GM10248 (cell line): ENCODE data around the gene ADO.

Experiments used
- CTCF ChIA-PET: fragments of 300-600 bp; sonication (Branson Sonifier 250); formaldehyde crosslinking; extraction: SDS; loops from one replicate; lab custom pipeline; 2021; ENCODE audit warnings: antibody characterized with exemption; lab: Yijun Ruan, JAX
- POLR2A ChIA-PET: fragments of 350-650 bp; sonication (Branson Sonifier 250); formaldehyde crosslinking; extraction: SDS; loops from one replicate; lab custom pipeline; 2020; ENCODE audit warnings: antibody characterized with exemption; lab: Yijun Ruan, JAX
- DNase-seq: peaks from one replicate; pipeline ENCODE4 v3.0.0; 2012; ENCODE audit errors: extremely low spot score
- TF ChIP-seq, protein P1 (sequence below): IDR thresholded peaks from 2 replicates; pipeline ENCODE4 v1.5.1; 2012; ENCODE audit warnings: mild to moderate bottlenecking, low read depth; ENCODE audit errors: extremely low read depth, missing control alignments, control extremely low read depth

ADO gene

DNA sequence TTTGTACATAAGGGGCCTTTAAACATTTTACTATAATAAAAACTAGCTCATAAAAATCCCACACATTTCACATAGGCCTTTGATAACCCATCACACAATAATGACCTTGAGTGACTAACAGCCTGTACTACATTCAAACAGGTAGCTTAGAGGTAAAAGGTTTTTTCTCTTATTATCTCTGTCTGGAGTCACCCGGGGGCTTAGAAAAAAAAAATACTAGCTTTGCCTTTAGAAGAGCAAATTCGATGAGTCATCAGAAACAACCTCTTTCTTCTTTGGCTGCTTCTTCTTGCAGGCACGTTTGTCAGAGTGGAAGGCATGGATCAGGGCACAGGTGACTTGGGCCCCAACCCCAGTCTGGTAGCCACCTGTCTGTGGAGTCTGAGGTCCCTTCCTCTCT lies 43.4 kb upstream of the ADO start:
- ChIA-PET CTCF (interaction anchor here (1.0 to 11.2 kb wide), 6 partner anchors 11 to 397 kb away, joined by 3 to 81 read pairs (median 4); no protein-coding TSS in a partner anchor), POLR2A (no interaction called here)
- TF ChIP-seq, protein P1, sequence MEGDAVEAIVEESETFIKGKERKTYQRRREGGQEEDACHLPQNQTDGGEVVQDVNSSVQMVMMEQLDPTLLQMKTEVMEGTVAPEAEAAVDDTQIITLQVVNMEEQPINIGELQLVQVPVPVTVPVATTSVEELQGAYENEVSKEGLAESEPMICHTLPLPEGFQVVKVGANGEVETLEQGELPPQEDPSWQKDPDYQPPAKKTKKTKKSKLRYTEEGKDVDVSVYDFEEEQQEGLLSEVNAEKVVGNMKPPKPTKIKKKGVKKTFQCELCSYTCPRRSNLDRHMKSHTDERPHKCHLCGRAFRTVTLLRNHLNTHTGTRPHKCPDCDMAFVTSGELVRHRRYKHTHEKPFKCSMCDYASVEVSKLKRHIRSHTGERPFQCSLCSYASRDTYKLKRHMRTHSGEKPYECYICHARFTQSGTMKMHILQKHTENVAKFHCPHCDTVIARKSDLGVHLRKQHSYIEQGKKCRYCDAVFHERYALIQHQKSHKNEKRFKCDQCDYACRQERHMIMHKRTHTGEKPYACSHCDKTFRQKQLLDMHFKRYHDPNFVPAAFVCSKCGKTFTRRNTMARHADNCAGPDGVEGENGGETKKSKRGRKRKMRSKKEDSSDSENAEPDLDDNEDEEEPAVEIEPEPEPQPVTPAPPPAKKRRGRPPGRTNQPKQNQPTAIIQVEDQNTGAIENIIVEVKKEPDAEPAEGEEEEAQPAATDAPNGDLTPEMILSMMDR, result no peak
- no peak for DNase-seq

DNA sequence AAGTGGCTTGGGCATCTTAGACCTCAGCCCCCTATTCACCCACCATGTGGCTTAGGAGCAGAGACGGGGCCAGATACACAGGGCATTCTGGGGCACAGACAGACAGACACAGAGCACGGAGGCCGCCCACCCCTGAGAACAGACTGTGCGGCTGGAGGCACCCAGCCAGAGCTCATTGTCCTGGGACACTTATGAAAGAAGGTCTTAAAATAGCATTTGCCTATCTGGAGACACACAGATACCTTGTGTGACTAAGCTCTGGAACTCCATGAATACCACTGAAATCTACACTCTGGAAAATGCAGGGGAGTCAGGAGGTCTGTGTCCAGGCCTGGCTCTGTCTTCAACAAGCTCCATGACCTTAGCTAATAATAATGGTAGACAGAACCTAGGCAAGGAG lies 41.4 kb upstream of the ADO start:
- TF ChIP-seq, protein P1, result no peak
- DNase-seq, result no peak
- ChIA-PET POLR2A (no interaction called here), CTCF (interaction anchor here (0.7 to 11.2 kb wide), 7 partner anchors 9 to 116 kb away, joined by 3 to 81 read pairs (median 4); no protein-coding TSS in a partner anchor)

DNA sequence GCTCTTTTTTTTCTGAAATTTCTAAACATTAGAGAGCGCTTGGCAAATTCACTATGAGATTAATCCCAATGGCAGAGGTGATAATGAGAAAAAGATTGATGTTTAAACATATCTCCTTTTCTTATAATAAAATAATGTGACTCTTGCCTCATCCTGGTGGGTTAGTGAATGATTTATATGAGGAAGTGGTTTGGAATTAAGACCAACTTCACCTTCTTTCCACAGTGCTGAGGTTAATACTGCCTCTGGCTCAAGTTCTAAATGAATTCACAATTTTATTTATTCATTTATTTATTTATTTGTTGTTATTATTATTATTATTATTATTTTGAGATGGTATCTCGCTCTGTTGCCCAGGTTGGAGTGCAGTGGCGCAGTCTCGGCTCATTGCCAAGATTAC lies 40.5 kb upstream of the ADO start:
- no peak for DNase-seq
- TF ChIP-seq, protein P1, result no peak
- ChIA-PET POLR2A (no interaction called here), CTCF (interaction anchor here (1.4 to 11.2 kb wide), 4 partner anchors 8 to 54 kb away, joined by 4 to 81 read pairs (median 5); no protein-coding TSS in a partner anchor)

DNA sequence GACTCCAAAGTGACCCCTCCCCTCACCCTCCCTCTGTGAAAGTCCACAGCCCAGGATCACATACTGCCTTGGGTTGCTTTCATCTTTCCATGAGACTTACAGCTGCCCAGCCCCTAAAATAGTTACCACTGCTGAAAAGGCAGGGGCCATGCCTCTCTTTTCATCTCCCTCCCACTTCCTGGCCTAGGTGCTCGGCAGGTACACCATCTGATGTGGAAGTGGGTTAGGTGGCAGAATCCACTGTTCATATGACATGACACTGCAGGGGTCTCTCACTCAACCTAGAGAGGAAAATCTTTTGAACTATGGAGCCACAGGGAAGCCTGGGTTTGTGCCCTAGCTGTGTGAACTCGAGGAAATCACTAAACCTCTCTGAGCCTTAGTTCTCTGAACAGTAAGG lies 38.8 kb upstream of the ADO start:
- TF ChIP-seq, protein P1, result no peak
- ChIA-PET POLR2A (no interaction called here), CTCF (no interaction called here)
- DNase-seq, result no peak

DNA sequence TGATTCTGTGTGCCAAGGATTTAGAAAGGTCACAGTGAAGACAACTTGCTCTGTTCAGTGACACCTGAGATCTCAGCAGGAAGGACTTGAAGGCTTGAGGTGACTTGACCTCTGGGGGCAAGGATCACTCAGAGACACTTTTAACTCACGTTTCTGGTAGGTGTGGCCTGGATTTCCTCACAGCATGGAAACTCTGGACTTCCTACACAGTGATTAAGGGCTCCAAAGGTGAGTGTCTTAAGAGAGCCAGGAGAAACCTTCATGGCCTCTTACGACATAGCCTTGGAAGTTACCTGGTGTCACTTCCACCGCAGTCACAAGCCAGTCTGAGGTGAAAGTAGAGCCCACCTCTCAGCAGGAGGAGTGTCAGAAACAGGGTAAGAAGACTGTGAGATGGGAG lies 38.1 kb upstream of the ADO start:
- no peak for DNase-seq
- POLR2A ChIA-PET, result no interaction called here
- TF ChIP-seq, protein P1, result no peak

DNA sequence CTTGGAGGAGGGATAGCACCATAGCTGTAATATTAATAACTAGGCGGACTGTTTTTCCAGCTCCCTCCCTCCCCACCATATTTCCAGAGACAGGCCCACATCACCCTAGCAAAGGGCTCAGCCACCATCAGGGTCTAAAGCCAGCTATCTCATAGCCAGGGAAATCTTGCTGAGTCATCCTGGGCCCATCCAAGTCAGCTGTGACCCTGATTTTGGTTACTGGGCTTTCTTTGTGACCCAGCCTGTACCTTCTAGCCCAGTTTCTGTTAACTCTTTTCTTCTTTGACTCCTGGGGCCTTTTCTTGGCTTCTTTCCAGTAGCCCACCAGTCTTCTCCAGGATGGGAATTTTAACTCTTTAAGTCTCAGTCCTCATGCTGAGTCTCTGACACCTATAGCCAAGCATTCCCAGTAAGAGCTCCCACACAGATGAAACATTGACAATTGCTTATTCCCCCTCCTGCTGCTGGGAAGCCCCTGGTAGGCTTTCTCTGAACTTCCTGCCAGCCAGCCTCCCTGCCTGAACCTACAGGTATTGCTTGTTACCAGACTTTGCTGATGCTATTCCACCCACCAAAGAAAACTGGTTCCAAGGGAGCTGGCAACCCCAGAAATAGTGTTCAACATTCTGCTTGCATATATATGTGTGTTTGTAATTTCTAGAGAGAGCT lies 34.8 kb upstream of the ADO start:
- no peak for DNase-seq
- CTCF ChIA-PET, result interaction anchor here (1.1 to 10.3 kb wide), 14 partner anchors 10 to 109 kb away, joined by 3 to 81 read pairs (median 6); partner anchors contain the start of gene EGR2
- POLR2A ChIA-PET, result interaction anchor here (1.3 kb wide), 1 partner anchor 10 kb away, joined by 4 read pairs; no protein-coding TSS in a partner anchor
- TF ChIP-seq, protein P1, result no peak

More for the DNA sequence above, 38.1 kb upstream of the ADO start:
- CTCF ChIA-PET, result no interaction called here
